K562 (cell line): ENCODE measurements around the gene MAD1L1. TPM values are rescaled to one million over a fixed set of nuclear protein-coding genes. Genes with fewer than 3 reads are reported as not detected.

Experiments
- ATAC-seq: fragments of 200-7000 bp; cut with Tn5 transposase; 3 replicates; pipeline ENCODE4 v1.9.1; 2020; ENCODE audit warnings: moderate library complexity
- BruUV-seq: library from RNA; stranded (reverse); fragments of 400-500 nt; replicated peaks from 2 replicates; lab custom pipeline; 2021; lab: Mats Ljungman, UMichigan
- CTCF ChIA-PET: fragments of 300-600 bp; formaldehyde crosslinking; extraction: SDS; loops from one replicate; lab custom pipeline; 2021; ENCODE audit warnings: low intra/inter-chr PET ratio; lab: Yijun Ruan, JAX
- POLR2A ChIA-PET: fragments of 300-600, 350-650 bp; sonication (Branson Sonifier 250); formaldehyde crosslinking; extraction: SDS; loops from one replicate; lab custom pipeline; 2021; ENCODE audit warnings: antibody characterized with exemption, inconsistent platforms; lab: Yijun Ruan, JAX
- DNase-seq, 4 experiments: peaks; one replicate each; pipeline versions ENCODE4 v3.0.0 to v3.0.0-alpha.2; 2011 to 2018; ENCODE audit warnings: low spot score in 3 of 4, mixed read lengths in 3 of 4; ENCODE audit errors: extremely low read depth in 1 of 4
- FAIRE-seq: peaks from 2 replicates; lab custom pipeline; 2011; peaks lifted over from hg19 to GRCh38; lab: Jason Lieb, UNC
- H2AFZ ChIP-seq: 2 replicates; pipeline ENCODE4 v1.6.0; 2011; ENCODE audit warnings: low read depth, low read length, control low read depth, inconsistent platforms
- H3K27ac ChIP-seq: fragments of 200-600 bp; 3 replicates; pipeline ENCODE4 v1.8.0; 2011; ENCODE audit warnings: low read depth, mild to moderate bottlenecking, control low read depth, inconsistent platforms, low read length, moderate library complexity, mixed read lengths; ENCODE audit errors: extremely low read depth
- H3K27me3 ChIP-seq, 2 experiments: fragments of 300-600 bp in 1 of 2; 2 replicates in 1 of 2; 3 replicates in 1 of 2; pipeline versions ENCODE4 v1.6.0 to v1.8.0; 2011; ENCODE audit warnings: inconsistent platforms in 2 of 2, low read length in 2 of 2, mild to moderate bottlenecking in 1 of 2, mixed read lengths in 1 of 2, moderate library complexity in 1 of 2; ENCODE audit not compliant: control insufficient read depth in 2 of 2, insufficient read depth in 2 of 2
- H3K36me3 ChIP-seq: fragments of 300-600 bp; 3 replicates; pipeline ENCODE4 v1.8.0; 2011; ENCODE audit warnings: mild to moderate bottlenecking, low read length, inconsistent platforms; ENCODE audit not compliant: control insufficient read depth, insufficient read depth
- H3K4me1 ChIP-seq, 2 experiments: fragments of 200-600 bp in 1 of 2; replicated peaks in 1 of 2; 2 replicates in 1 of 2; 3 replicates in 1 of 2; pipeline versions ENCODE4 v1.5.1 to v1.8.0; 2011; ENCODE audit warnings: inconsistent platforms in 2 of 2, low read length in 2 of 2, mild to moderate bottlenecking in 1 of 2, mixed read lengths in 1 of 2, moderate library complexity in 1 of 2; ENCODE audit not compliant: control insufficient read depth in 2 of 2, insufficient read depth in 2 of 2
- H3K4me2 ChIP-seq: 2 replicates; pipeline ENCODE4 v1.6.1; 2011; ENCODE audit warnings: low read length, control low read depth, inconsistent platforms, mixed read lengths; ENCODE audit not compliant: insufficient read depth
- H3K4me3 ChIP-seq: fragments of 200-600 bp; sonication (generic), shearing (Covaris generic); 2 replicates; pipeline ENCODE4 v1.5.1; 2016; ENCODE audit warnings: control low read depth, inconsistent platforms
- H3K79me2 ChIP-seq: fragments of 200-600 bp; 3 replicates; pipeline ENCODE4 v1.8.0; 2011; ENCODE audit warnings: low read length, inconsistent platforms; ENCODE audit not compliant: control insufficient read depth, insufficient read depth
- H3K9ac ChIP-seq, 2 experiments: 2 replicates each; pipeline versions ENCODE4 v1.6.0 to v1.6.1; 2011; ENCODE audit warnings: low read depth in 2 of 2, low read length in 2 of 2, control low read depth in 1 of 2, inconsistent platforms in 1 of 2, mild to moderate bottlenecking in 1 of 2, mixed read lengths in 1 of 2; ENCODE audit not compliant: insufficient read depth in 1 of 2
- H3K9me1 ChIP-seq: one replicate; pipeline ENCODE4 v1.6.0; 2011; ENCODE audit warnings: inconsistent platforms, mild to moderate bottlenecking, low read length, moderate library complexity; ENCODE audit not compliant: control insufficient read depth, insufficient read depth
- H3K9me3 ChIP-seq: replicated peaks from 2 replicates; pipeline ENCODE4 v1.5.1; 2011; ENCODE audit warnings: low read depth, low read length, inconsistent platforms; ENCODE audit not compliant: control insufficient read depth, insufficient read depth
- H4K20me1 ChIP-seq: replicated peaks from 2 replicates; pipeline ENCODE4 v1.6.1; 2011; ENCODE audit warnings: low read length, inconsistent platforms, mixed read lengths; ENCODE audit not compliant: control insufficient read depth, insufficient read depth
- COPS2 ChIP-seq: fragments of 450-650 bp; conservative IDR thresholded peaks from 2 replicates; pipeline ENCODE4 v1.6.1; 2016; ENCODE audit warnings: mild to moderate bottlenecking, moderate library complexity
- POLR2G ChIP-seq: fragments of 200-400 bp; formaldehyde crosslinking; IDR thresholded peaks from 2 replicates; pipeline ENCODE4 v1.6.1; 2017; ENCODE audit warnings: low read depth, mild to moderate bottlenecking, antibody characterized with exemption, low read length, moderate library complexity
- SMARCA5 ChIP-seq: fragments of 450-650 bp; IDR thresholded peaks from 2 replicates; pipeline ENCODE4 v1.6.1; 2016
- WGBS: fragments of 100-300 bp; shearing (Covaris generic); methylation state at CpG from one replicate; pipeline ENCODE4 v1.1.6; 2016; ENCODE audit warnings: low coverage, mixed read lengths; ENCODE audit not compliant: insufficient coverage; ENCODE audit errors: missing lambda C conversion rate; 5-methylcytosine and 5-hydroxymethylcytosine counted together
- in situ Hi-C: fragments of 300-500 bp; cut with MboI; formaldehyde crosslinking; loops from 4 replicates; pipeline ENCODE4 v1.15.0; 2018; ENCODE audit warnings: inconsistent platforms, mixed read lengths
- intact Hi-C: fragments of 100-400 bp; cut with micrococcal nuclease; formaldehyde crosslinking; loops from 2 replicates; pipeline ENCODE4 v1.14.2; 2022
- polyA plus RNA-seq, 8 experiments: library from polyadenylated mRNA; depleted of rRNA in 4 of 8; stranded (reverse) in 5 of 8; unstranded in 3 of 8; fragments of >200 nt; fragmentation: Nextera tagmentation in 2 of 8; fragmentation: Illumina TruSeq in 1 of 8; extraction: Ambion mirVana in 2 of 8; extraction: Trizol in 1 of 8; gene quantifications; 2 replicates each; pipeline versions ENCODE4 v1.2.1 to v1.2.3, GENCODE V29; 2011 to 2014; ENCODE audit warnings: inconsistent platforms in 1 of 8, missing spikeins in 1 of 8
- total RNA-seq, 7 experiments: library from RNA; depleted of rRNA in 6 of 7; stranded (reverse); fragments of >200 nt in 6 of 7; fragmentation: Illumina TruSeq in 2 of 7; extraction: Trizol in 2 of 7; gene quantifications; 2 replicates each; pipeline versions ENCODE4 v1.2.1 to v1.2.3, GENCODE V29; 2011 to 2021; ENCODE audit warnings: low replicate concordance in 1 of 7

Gene MAD1L1
- total and polyA plus RNA-seq, 9 of the 15 experiments (the other 6 are each of a cell fraction or from before 2014, with no cell fraction given), result 1.7 to 89.7 (median 18.0) TPM

DNA sequence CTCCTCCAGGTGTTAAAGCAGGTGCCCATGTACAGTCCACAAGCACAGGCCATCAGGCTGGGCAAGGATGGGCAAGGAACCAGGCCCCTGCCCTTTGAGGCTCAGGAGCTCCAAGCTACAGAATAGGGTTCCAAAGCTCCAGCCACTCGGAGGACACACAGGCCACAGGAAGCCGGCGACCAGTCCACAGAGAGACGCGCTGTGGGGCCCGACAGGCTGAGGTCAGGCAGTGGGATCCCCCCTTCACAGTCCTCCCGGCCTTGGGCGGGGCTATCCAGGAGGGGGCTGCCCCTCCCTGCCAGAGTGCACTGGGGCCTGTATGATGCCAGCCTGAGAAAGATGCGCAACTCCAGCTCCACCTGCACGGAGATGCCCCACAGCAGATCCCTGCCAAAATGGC lies 34.0 kb downstream of the MAD1L1 start:
- H3K36me3 ChIP-seq, result peaks cover 62% of the 10 kb centered on the region; the same call in 2 of the 3 replicates

GRCh38 chr7:2198206-2198605 lies 34.5 kb downstream of the MAD1L1 start:
- no peak for ATAC-seq
- no peaks in the 10 kb centered on the region for H3K27me3 ChIP-seq
- 91% methylated on average over 4 of the region's 15 CpGs for WGBS
- H3K9ac ChIP-seq, result 0 out of 4 replicates have a peak overlapping the region, but pooled peaks of 1 of the 2 experiments have one; percentile 16
- intact Hi-C loops (no loop called here), in situ Hi-C loops (no loop called here)
- H3K4me1 ChIP-seq, result peaks cover 0 to 25% of the 10 kb centered on the region in 2 experiments; a peak in 2 of 5 replicates
- ChIA-PET POLR2A (no interaction called here), CTCF (no interaction called here)
- no peak for DNase-seq
- TF ChIP-seq POLR2G, result 0 out of 2 replicates have a peak, but pooled peaks have one; percentile 27
- no peak for TF ChIP-seq SMARCA5
- 0 out of 2 replicates have a peak, but pooled peaks cover 3% of the 10 kb centered on the region for H4K20me1 ChIP-seq
- no peaks in the 10 kb centered on the region for H3K9me1 ChIP-seq
- H3K4me2 ChIP-seq, result no peak overlapping the region
- H3K4me3 ChIP-seq, result no peak overlapping the region
- FAIRE-seq, result no peak
- H3K79me2 ChIP-seq, result no peaks in the 10 kb centered on the region
- H3K9me3 ChIP-seq, result no peaks in the 10 kb centered on the region
- H3K36me3 ChIP-seq, result peaks cover 67% of the 10 kb centered on the region; the same call in 2 of the 3 replicates
- H2AFZ ChIP-seq, result no peak overlapping the region
- BruUV-seq, result no TSS peak
- H3K27ac ChIP-seq, result no peak overlapping the region

More for the DNA sequence above, 34.0 kb downstream of the MAD1L1 start:
- intact Hi-C loops, result no loop called here
- ChIA-PET CTCF (no interaction called here), POLR2A (no interaction called here)
- peaks cover 0 to 24% of the 10 kb centered on the region in 2 experiments; a peak in 2 of 5 replicates for H3K4me1 ChIP-seq
- WGBS, result 93% methylated on average over 9 of the region's 10 CpGs
- in situ Hi-C loops, result no loop called here
- H4K20me1 ChIP-seq, result 0 out of 2 replicates have a peak, but pooled peaks cover 3% of the 10 kb centered on the region
- no peak overlapping the region for H3K4me3 ChIP-seq
- no peak overlapping the region for H3K4me2 ChIP-seq
- H3K79me2 ChIP-seq, result no peaks in the 10 kb centered on the region
- no TSS peak for BruUV-seq
- H3K27ac ChIP-seq, result no peak overlapping the region
- FAIRE-seq (no peak), ATAC-seq (no peak), DNase-seq (no peak)
- H3K27me3 ChIP-seq, result no peaks in the 10 kb centered on the region
- TF ChIP-seq POLR2G (peak; percentile 0; the same call in 1 of the 2 replicates), COPS2 (no peak)
- H3K9ac ChIP-seq, result peak overlapping the region in 1 of 2 experiments; percentile 16; a peak in 1 of 4 replicates
- no peak overlapping the region for H2AFZ ChIP-seq
- no peaks in the 10 kb centered on the region for H3K9me3 ChIP-seq
- no peaks in the 10 kb centered on the region for H3K9me1 ChIP-seq
